PFSK-1 (cell line): ENCODE data around the gene GPAT2.

ENCODE experiments used
- FOXP2 ChIP-seq: optimal IDR thresholded peaks from 2 replicates; pipeline ENCODE3; 2011; ENCODE audit warnings: borderline replicate concordance, control low read depth, inconsistent platforms; ENCODE audit not compliant: insufficient read depth; ENCODE audit errors: extremely low read length, extremely low read depth
- POLR2AphosphoS5 ChIP-seq: IDR thresholded peaks from 2 replicates; pipeline ENCODE4 v1.6.1; 2012; ENCODE audit warnings: low read depth, mild to moderate bottlenecking, control low read depth, low read length, moderate library complexity
- REST ChIP-seq, 2 experiments: IDR thresholded peaks; 2 replicates each; pipeline versions ENCODE4 v1.6.1 to v1.8.0; 2011 to 2012; ENCODE audit warnings: low read depth in 2 of 2, low read length in 2 of 2, control low read depth in 1 of 2, inconsistent platforms in 1 of 2, mild to moderate bottlenecking in 1 of 2, moderate library complexity in 1 of 2; ENCODE audit not compliant: insufficient read depth in 1 of 2
- SIN3A ChIP-seq: IDR thresholded peaks from 2 replicates; pipeline ENCODE4 v1.6.1; 2012; ENCODE audit warnings: mild to moderate bottlenecking, low read length, moderate library complexity, borderline replicate concordance; ENCODE audit not compliant: insufficient read depth
- TAF1 ChIP-seq: IDR thresholded peaks from 2 replicates; pipeline ENCODE4 v1.6.1; 2012; ENCODE audit warnings: low read length, control low read depth, borderline replicate concordance; ENCODE audit not compliant: insufficient read depth

Gene GPAT2

GRCh38 chr2:96081042-96081441 lies 46.3 kb upstream of the GPAT2 start:
- no peak for TF ChIP-seq TAF1
- TF ChIP-seq SIN3A, result no peak
- no peak for TF ChIP-seq FOXP2
- no peak for TF ChIP-seq REST (IDR thresholded peaks at IDR 0.05; ENCODE audit: insufficient read depth in 1 of 2, low read depth in 2 of 2, low read length in 2 of 2)
- TF ChIP-seq POLR2AphosphoS5, result no peak

GRCh38 chr2:96075199-96075771 lies 40.6 kb upstream of the GPAT2 start:
- TF ChIP-seq TAF1 (no peak), SIN3A (no peak), POLR2AphosphoS5 (no peak), FOXP2 (no peak), REST (IDR thresholded peaks at IDR 0.05; ENCODE audit: insufficient read depth in 1 of 2, low read depth in 2 of 2, low read length in 2 of 2) (no peak)

- no peak for TF ChIP-seq TAF1
- no peak for TF ChIP-seq REST (IDR thresholded peaks at IDR 0.05; ENCODE audit: insufficient read depth in 1 of 2, low read depth in 2 of 2, low read length in 2 of 2)
- no peak for TF ChIP-seq SIN3A
- TF ChIP-seq POLR2AphosphoS5, result no peak
- TF ChIP-seq FOXP2, result no peak
Measured at GRCh38 chr2:96074156-96074555, 39.4 kb upstream of the GPAT2 start.

DNA sequence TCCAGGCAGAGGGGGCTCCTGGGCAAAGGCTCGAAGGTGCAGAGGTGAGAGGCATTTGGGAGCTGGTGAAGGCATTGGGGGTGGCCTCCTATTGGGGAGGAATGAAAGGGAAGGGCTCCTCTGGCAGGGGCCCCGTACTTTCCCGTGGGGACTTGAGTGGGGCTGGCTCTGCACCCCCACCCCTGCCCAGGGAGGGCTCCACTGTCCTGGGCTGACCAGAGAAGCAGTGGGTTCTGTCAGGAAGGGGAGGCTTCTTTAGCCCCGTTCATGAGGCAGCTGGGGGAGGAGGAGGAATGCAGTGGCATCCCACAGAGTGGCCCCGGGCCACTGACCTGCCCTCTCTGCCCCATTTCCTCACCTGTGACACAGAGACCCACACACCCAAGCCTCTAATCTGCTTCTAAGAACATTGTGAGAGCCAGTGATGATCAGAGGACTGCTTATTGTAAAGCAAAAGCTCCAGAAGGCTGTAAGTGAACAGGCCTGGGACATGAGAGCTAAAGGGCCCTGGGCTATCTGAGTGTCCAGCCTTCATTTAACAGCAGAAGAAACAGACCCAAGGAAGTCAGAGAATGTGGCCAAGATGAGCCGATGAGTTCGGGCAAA lies 38.6 kb upstream of the GPAT2 start:
- TF ChIP-seq REST (IDR thresholded peaks at IDR 0.05; ENCODE audit: insufficient read depth in 1 of 2, low read depth in 2 of 2, low read length in 2 of 2) (no peak), POLR2AphosphoS5 (no peak), SIN3A (no peak), FOXP2 (no peak), TAF1 (no peak)

DNA sequence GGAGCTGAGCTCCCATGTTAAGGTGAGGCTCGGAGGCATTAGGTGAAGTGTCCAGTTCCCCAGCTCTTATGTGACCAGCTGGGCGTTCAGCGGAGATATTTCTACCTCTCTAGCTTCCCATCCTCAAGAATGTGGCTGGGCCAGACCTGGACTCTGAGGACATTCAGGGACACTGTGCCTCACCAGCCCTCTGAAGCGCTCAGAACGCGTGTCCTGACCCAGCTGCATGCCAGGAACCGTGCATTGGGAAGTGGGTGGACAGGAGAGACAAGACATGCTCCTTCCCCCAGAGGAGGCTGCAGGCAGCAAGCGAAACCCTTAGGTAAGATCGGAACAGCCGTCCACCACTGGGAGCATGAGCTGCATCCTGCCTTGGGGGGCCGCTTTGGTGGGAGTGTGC lies 38.0 kb upstream of the GPAT2 start:
- TF ChIP-seq SIN3A (no peak), TAF1 (no peak), REST (IDR thresholded peaks at IDR 0.05; ENCODE audit: insufficient read depth in 1 of 2, low read depth in 2 of 2, low read length in 2 of 2) (no peak), FOXP2 (no peak), POLR2AphosphoS5 (no peak)
